Right atrium auricular region (tissue), 2 donors: Measurements from ENCODE around the gene CCDC82. TPM values are rescaled to one million over a fixed set of nuclear protein-coding genes. Genes with fewer than 3 reads are reported as not detected.

Experiments used
- DNase-seq: peaks from one replicate; pipeline ENCODE4 v3.0.0-alpha.2; 2019; ENCODE audit warnings: low spot score
- H3K27ac ChIP-seq, 2 donors: fragments of 200-600 bp; sonication (generic); 1 replicate in 1 of 2; 2 replicates in 1 of 2; pipeline ENCODE4 v1.5.1; 2016 to 2019
- H3K27me3 ChIP-seq, 2 donors: fragments of 200-600 bp; sonication (generic); one replicate each; pipeline versions ENCODE4 v1.5.1 to v1.6.0; 2017 to 2019
- H3K36me3 ChIP-seq: fragments of 200-600 bp; sonication (generic); one replicate; pipeline ENCODE4 v1.5.1; 2016
- H3K4me1 ChIP-seq, 2 donors: fragments of 200-600 bp; sonication (generic); one replicate each; pipeline versions ENCODE4 v1.5.1 to v1.6.0; 2017 to 2019
- H3K4me3 ChIP-seq, 2 donors: fragments of 200-600 bp; sonication (generic); 1 replicate in 1 of 2; 2 replicates in 1 of 2; pipeline ENCODE4 v1.5.1; 2017 to 2019; ENCODE audit warnings: mild to moderate bottlenecking in 1 of 2, moderate library complexity in 1 of 2
- H3K9me3 ChIP-seq, 2 donors: fragments of 200-600 bp; sonication (generic); one replicate each; pipeline ENCODE4 v1.5.1; 2019
- microRNA counts, 2 donors: library from miRNA; unstranded; fragments of <30 nt; microRNA quantifications; one replicate each; lab custom pipeline; 2016 to 2017
- microRNA-seq, 2 donors: library from miRNA; unstranded; fragments of <30 nt; microRNA quantifications; one replicate each; pipeline ENCODE4, GENCODE V29; 2016 to 2017; ENCODE audit warnings: borderline number of aligned reads in 2 of 2, borderline replicate concordance in 1 of 2
- total RNA-seq, 2 donors: library from RNA; depleted of rRNA; stranded (reverse); fragments of >200 nt; gene quantifications; one replicate each; pipeline ENCODE4 v1.1.0, GENCODE V29; 2016
- TF ChIP-seq, protein P1 (sequence below), 2 donors: fragments of 200-600 bp; sonication (generic); IDR thresholded peaks; one replicate each; pipeline ENCODE4 v1.5.1; 2019; ENCODE audit warnings: antibody characterized with exemption in 2 of 2

The CCDC82 gene
- total RNA-seq, 2 donors from 2014 or later, result 9.6 to 11.9 TPM

DNA sequence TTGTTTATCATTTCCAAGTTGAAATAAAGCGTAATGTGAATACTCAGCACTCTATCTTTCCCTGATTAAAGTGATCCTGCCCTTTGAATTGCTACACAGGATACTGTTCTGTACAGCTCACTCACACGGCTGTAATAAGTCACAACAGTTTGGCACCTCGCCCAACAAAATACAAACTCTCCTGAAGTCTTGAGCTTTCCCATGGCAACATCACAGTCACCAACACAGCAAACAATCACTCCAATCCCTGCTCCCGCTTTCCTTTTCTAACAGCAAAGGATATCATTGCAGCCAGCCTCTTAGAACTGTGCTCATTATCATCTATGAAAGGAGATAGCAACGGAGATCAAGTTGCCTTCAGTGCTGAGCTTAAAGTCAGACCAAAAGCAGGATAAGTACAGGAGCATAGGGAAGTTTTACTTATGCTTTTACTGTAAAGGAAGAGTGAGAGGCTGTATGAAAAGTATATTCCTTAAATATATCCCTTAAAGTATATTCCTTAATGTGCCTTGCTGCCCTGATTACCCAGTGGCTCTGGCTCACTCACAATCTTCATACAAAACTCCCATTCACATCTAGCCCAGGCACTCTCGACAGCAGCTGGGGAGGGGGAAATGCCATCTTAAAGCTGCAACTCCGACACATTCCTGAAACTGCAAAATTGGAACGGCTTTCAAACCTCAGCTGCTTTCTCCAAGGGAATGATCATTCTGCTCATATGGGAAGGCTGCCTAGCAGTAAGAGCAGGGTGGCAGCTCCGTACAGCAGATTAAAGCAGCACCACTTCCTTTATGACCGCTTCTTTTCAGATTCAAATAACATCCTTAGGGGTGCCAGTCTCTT lies 82.6 kb downstream of the CCDC82 start:
- H3K27ac ChIP-seq, result peak overlapping the region; percentile 77 to 91
- no peaks in the 10 kb centered on the region for H3K36me3 ChIP-seq
- peak overlapping the region; percentile 23 to 39 for H3K4me3 ChIP-seq
- H3K27me3 ChIP-seq, result no peaks in the 10 kb centered on the region
- no peaks in the 10 kb centered on the region for H3K9me3 ChIP-seq
- peaks cover 0 to 84% of the 10 kb centered on the region in 2 donors for H3K4me1 ChIP-seq
- peak; percentile 97 for DNase-seq
- TF ChIP-seq, protein P1, sequence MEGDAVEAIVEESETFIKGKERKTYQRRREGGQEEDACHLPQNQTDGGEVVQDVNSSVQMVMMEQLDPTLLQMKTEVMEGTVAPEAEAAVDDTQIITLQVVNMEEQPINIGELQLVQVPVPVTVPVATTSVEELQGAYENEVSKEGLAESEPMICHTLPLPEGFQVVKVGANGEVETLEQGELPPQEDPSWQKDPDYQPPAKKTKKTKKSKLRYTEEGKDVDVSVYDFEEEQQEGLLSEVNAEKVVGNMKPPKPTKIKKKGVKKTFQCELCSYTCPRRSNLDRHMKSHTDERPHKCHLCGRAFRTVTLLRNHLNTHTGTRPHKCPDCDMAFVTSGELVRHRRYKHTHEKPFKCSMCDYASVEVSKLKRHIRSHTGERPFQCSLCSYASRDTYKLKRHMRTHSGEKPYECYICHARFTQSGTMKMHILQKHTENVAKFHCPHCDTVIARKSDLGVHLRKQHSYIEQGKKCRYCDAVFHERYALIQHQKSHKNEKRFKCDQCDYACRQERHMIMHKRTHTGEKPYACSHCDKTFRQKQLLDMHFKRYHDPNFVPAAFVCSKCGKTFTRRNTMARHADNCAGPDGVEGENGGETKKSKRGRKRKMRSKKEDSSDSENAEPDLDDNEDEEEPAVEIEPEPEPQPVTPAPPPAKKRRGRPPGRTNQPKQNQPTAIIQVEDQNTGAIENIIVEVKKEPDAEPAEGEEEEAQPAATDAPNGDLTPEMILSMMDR (IDR thresholded peaks at IDR 0.05), result no peak

DNA sequence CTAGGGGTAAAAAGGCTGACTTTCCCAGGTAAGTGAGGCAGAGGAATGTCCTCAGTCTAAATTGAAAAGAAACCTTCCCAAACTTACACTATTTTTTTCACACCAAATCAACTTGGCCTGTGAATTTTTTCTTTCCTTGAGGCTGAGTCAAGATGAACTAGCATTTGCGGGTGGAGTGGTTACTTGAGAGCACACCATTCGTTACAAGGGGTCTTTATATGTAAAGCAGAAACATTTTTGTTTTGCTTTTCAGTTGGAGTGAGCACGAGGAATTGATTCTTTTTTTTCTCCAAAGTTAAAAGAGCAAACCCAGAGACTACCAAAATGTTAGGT lies 83.1 kb downstream of the CCDC82 start:
- peaks cover 0 to 84% of the 10 kb centered on the region in 2 donors for H3K4me1 ChIP-seq
- no peaks in the 10 kb centered on the region for H3K36me3 ChIP-seq
- no peaks in the 10 kb centered on the region for H3K27me3 ChIP-seq
- no peak for DNase-seq
- TF ChIP-seq, protein P1 (IDR thresholded peaks at IDR 0.05), result no peak
- peak overlapping the region; percentile 77 to 91 for H3K27ac ChIP-seq
- peak overlapping the region in 1 of 2 donors; percentile 39 for H3K4me3 ChIP-seq
- no peaks in the 10 kb centered on the region for H3K9me3 ChIP-seq

DNA sequence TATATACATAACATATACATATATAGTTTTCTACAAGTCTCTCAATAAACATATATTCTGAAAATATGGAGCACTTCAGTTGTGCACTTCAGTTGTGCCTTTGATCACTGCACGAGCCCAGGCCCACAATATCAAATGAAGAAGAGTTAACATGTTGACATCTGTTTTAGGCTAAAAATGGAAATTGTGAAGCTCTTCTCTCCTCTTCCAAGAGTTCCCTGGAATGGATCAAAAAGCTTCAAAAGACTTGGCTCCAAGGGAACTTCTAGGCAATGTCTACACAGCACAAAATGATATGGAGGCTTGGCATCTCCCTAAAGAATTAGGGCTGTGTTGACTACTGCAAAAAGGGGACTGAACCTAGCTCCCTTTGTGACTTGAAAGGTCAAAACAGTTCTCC lies 83.6 kb downstream of the CCDC82 start:
- TF ChIP-seq, protein P1 (IDR thresholded peaks at IDR 0.05), result no peak
- no peak overlapping the region for H3K4me3 ChIP-seq

DNA sequence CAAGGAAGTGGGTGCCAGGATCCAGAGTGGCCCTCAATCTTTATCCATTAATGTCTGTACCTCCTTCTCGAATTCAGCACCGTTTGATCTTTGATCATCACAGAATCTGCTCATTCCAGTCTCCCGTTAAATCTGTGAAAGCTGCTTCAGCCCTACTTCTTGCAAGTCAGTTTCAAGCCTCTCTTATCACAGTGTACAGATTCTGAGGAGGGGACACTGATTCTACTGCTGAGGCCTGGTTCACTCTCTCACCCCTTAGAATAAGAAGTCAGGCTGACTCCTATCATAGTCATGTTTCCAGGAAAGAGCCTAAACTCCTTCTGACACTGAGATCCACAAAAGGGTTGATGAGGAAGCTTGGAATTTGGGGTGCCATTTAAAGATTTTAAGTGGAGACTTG lies 85.7 kb downstream of the CCDC82 start:
- Histone ChIP-seq H3K36me3 (no peaks in the 10 kb centered on the region), H3K4me1 (peaks cover 0 to 85% of the 10 kb centered on the region in 2 donors), H3K9me3 (no peaks in the 10 kb centered on the region), H3K4me3 (no peak overlapping the region), H3K27me3 (no peaks in the 10 kb centered on the region), H3K27ac (peak overlapping the region; percentile 54)
- TF ChIP-seq, protein P1 (IDR thresholded peaks at IDR 0.05), result no peak
- no peak for DNase-seq

More for the DNA sequence above, 83.6 kb downstream of the CCDC82 start:
- no peaks in the 10 kb centered on the region for H3K36me3 ChIP-seq
- no peak for DNase-seq
- peak overlapping the region; percentile 77 to 91 for H3K27ac ChIP-seq
- H3K27me3 ChIP-seq, result no peaks in the 10 kb centered on the region
- H3K9me3 ChIP-seq, result no peaks in the 10 kb centered on the region
- peaks cover 0 to 79% of the 10 kb centered on the region in 2 donors for H3K4me1 ChIP-seq

DNA sequence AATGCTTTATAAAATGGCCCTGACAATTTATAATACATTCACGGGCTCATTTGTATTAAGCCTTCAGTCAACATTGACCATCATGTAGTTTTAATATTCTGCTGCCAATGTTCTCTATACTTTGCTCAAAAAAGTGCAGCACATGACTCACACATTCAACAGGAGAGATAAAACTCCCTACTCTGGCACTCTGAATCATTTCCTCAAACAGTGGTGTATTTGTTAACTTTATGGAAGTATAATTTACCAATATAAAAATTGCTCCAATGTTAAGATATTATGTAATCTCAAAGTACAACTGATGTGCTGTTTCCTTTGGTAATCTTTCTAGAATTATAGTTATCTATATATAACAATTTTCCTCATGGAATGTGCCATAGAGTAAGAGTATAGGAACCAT lies 86.6 kb downstream of the CCDC82 start:
- Histone ChIP-seq H3K36me3 (no peaks in the 10 kb centered on the region), H3K4me1 (peaks cover 0 to 75% of the 10 kb centered on the region in 2 donors), H3K27ac (peak overlapping the region; percentile 54), H3K9me3 (no peaks in the 10 kb centered on the region), H3K4me3 (no peak overlapping the region), H3K27me3 (no peaks in the 10 kb centered on the region)
- no peak for DNase-seq
- TF ChIP-seq, protein P1 (IDR thresholded peaks at IDR 0.05), result no peak

MicroRNAs within 50 kb of the gene (microRNA counts, 767-probe panel; counts per million panel counts)
- 2,790 to 3,937 counts per million in 2 donors for microRNA hsa-miR-1260b (lab: Ali Mortazavi, UCI)

Small RNA genes within 50 kb of the gene (microRNA-seq; reads per million reads assigned to microRNA genes)
- gene MIR1260B, result 0 to 0.71 reads per million in 2 donors

Other genes starting within 250 kb of the CCDC82 start
- 10 to 100 TPM in 1 of 2 donors, 1 to 10 TPM in 1; 7.6 to 16.6 TPM for gene MAML2, start 46.7 kb downstream of the CCDC82 start, total RNA-seq
- gene JRKL, start 101 bp upstream of the CCDC82 start, total RNA-seq, result 1 to 10 TPM; 4.2 to 4.8 TPM